Calu3 (cell line): ENCODE measurements around the gene JRKL. TPM values are rescaled to one million over a fixed set of nuclear protein-coding genes. Genes with fewer than 3 reads are reported as not detected.
A peak's percentile ranks its signal among the peaks of the same experiment; 100 is the strongest.

ENCODE experiments used
- BruUV-seq: library from RNA; stranded (reverse); fragments of 400-500 nt; replicated peaks from 2 replicates; lab custom pipeline; 2021; lab: Mats Ljungman, UMichigan
- CTCF ChIA-PET: fragments of 300-600 bp; sonication (Branson Sonifier 250); formaldehyde crosslinking; loops from one replicate; lab custom pipeline; 2022; ENCODE audit warnings: antibody characterized with exemption; lab: Charles Lee
- DNase-seq: peaks from one replicate; pipeline ENCODE4 v3.0.0; 2022
- H3K27ac Mint-ChIP-seq: one replicate; pipeline ENCODE4 v1.8.0; 2022; ENCODE audit warnings: mixed read lengths; ENCODE audit not compliant: unreplicated experiment
- H3K27me3 Mint-ChIP-seq: one replicate; pipeline ENCODE4 v1.8.0; 2022; ENCODE audit warnings: mixed read lengths; ENCODE audit not compliant: unreplicated experiment
- H3K36me3 Mint-ChIP-seq: one replicate; pipeline ENCODE4 v1.8.0; 2022; ENCODE audit warnings: mild to moderate bottlenecking, moderate library complexity, mixed read lengths; ENCODE audit not compliant: insufficient read depth, unreplicated experiment
- H3K4me1 Mint-ChIP-seq: one replicate; pipeline ENCODE4 v1.8.0; 2022; ENCODE audit warnings: mild to moderate bottlenecking, low read depth, mixed read lengths; ENCODE audit not compliant: unreplicated experiment
- H3K4me3 Mint-ChIP-seq: one replicate; pipeline ENCODE4 v1.8.0; 2022; ENCODE audit warnings: mild to moderate bottlenecking, low read depth, moderate library complexity, mixed read lengths; ENCODE audit not compliant: unreplicated experiment
- H3K9me3 Mint-ChIP-seq: one replicate; pipeline ENCODE4 v1.8.0; 2022; ENCODE audit warnings: low read depth, mixed read lengths; ENCODE audit not compliant: unreplicated experiment
- CTCF ChIP-seq: fragments of 200-600 bp; IDR thresholded peaks from one replicate; pipeline ENCODE4 v1.8.0; 2022; ENCODE audit warnings: antibody characterized with exemption; ENCODE audit not compliant: unreplicated experiment
- intact Hi-C: fragments of 100-400 bp; cut with micrococcal nuclease; formaldehyde crosslinking; loops from one replicate; pipeline ENCODE4 v1.10.0; 2022; ENCODE audit not compliant: unreplicated experiment
- total RNA-seq: library from RNA; stranded (reverse); gene quantifications from 2 replicates; pipeline ENCODE4 v1.2.3, GENCODE V29; 2022

The JRKL gene
- total RNA-seq, 1 experiment from 2014 or later = 9.3 TPM

GRCh38 chr11:96385187-96385586 is 4.6 kb upstream of the JRKL start:
- H3K36me3 Mint-ChIP-seq = peaks cover 32% of the 10 kb centered on the region
- BruUV-seq = no TSS peak
- intact Hi-C loops = no loop called here
- DNase-seq = no peak
- H3K27ac Mint-ChIP-seq = no peak overlapping the region
- H3K27me3 Mint-ChIP-seq = no peaks in the 10 kb centered on the region
- no peak overlapping the region for H3K4me3 Mint-ChIP-seq
- CTCF ChIA-PET = no interaction called here
- peaks cover 17% of the 10 kb centered on the region for H3K4me1 Mint-ChIP-seq
- no peaks in the 10 kb centered on the region for H3K9me3 Mint-ChIP-seq
- TF ChIP-seq CTCF = no peak

GRCh38 chr11:96388891-96389719 is 708 bp upstream of the JRKL start:
- Mint-ChIP-seq H3K4me3 (peak overlapping the region; percentile 92), H3K27me3 (no peaks in the 10 kb centered on the region), H3K9me3 (peaks cover 3% of the 10 kb centered on the region), H3K27ac (peak overlapping the region; percentile 93), H3K36me3 (peaks cover 34% of the 10 kb centered on the region), H3K4me1 (peaks cover 33% of the 10 kb centered on the region)
- TF ChIP-seq CTCF = no peak
- CTCF ChIA-PET = interaction anchor here (0.7 to 1.5 kb wide), 6 partner anchors 46 to 599 kb away, joined by 3 to 9 read pairs (median 4); partner anchors contain the start of genes FAM76B, MAML2 and MTMR2
- DNase-seq = no peak
- intact Hi-C loops = no loop called here
- TSS peak; percentile 35 for BruUV-seq

- Mint-ChIP-seq H3K4me1 (peaks cover 28% of the 10 kb centered on the region), H3K9me3 (peaks cover 3% of the 10 kb centered on the region), H3K36me3 (peaks cover 27% of the 10 kb centered on the region), H3K27ac (peak overlapping the region; percentile 93), H3K27me3 (no peaks in the 10 kb centered on the region), H3K4me3 (peak overlapping the region; percentile 92)
- TF ChIP-seq CTCF = no peak
- TSS peak; percentile 82 for BruUV-seq
- intact Hi-C loops = loop anchor here (5.0 kb wide), 1 partner anchor 598 kb away; the partner anchor contains the start of gene CEP57
- no peak for DNase-seq
- CTCF ChIA-PET = interaction anchor here (1.0 to 1.1 kb wide), 2 partner anchors 47 to 541 kb away, joined by 7 to 9 read pairs; partner anchors contain the start of gene MAML2
These were observed 627 bp downstream of the JRKL start for GRCh38 chr11:96390488-96390792.

GRCh38 chr11:96391698-96392307 is 2.0 kb downstream of the JRKL start:
- CTCF ChIA-PET = no interaction called here
- H3K9me3 Mint-ChIP-seq = peaks cover 3% of the 10 kb centered on the region
- no peak overlapping the region for H3K4me3 Mint-ChIP-seq
- no peak for TF ChIP-seq CTCF
- no peaks in the 10 kb centered on the region for H3K27me3 Mint-ChIP-seq
- intact Hi-C loops = loop anchor here (2.0 to 5.0 kb wide), 4 partner anchors 337 to 600 kb away; partner anchors contain the start of gene CEP57
- no TSS peak for BruUV-seq
- DNase-seq = no peak
- peaks cover 27% of the 10 kb centered on the region for H3K4me1 Mint-ChIP-seq
- peaks cover 26% of the 10 kb centered on the region for H3K36me3 Mint-ChIP-seq
- no peak overlapping the region for H3K27ac Mint-ChIP-seq
